ENCODE results near the gene CCDC171.

CCDC171 gene

GRCh38 chr9:15901572-15901971, 348.7 kb downstream of the CCDC171 start:
- no peak for DNase-seq

GRCh38 chr9:15909297-15909696, 356.5 kb downstream of the CCDC171 start:
- DNase-seq, result no peak

GRCh38 chr9:15915711-15916110, 362.9 kb downstream of the CCDC171 start:
- no peak for DNase-seq

- no peak for DNase-seq
These were observed 374.3 kb downstream of the CCDC171 start for GRCh38 chr9:15927161-15927560.

- no peak for DNase-seq
These were observed 382.9 kb downstream of the CCDC171 start for GRCh38 chr9:15935661-15936305.

GRCh38 chr9:15936306-15936921, 383.6 kb downstream of the CCDC171 start:
- DNase-seq, result no peak

- no peak for DNase-seq
These were observed 390.1 kb downstream of the CCDC171 start for GRCh38 chr9:15942831-15943424.

GRCh38 chr9:15944341-15944740, 391.5 kb downstream of the CCDC171 start:
- DNase-seq, result no peak

GRCh38 chr9:15959663-15960062, 406.8 kb downstream of the CCDC171 start:
- DNase-seq, result no peak

GRCh38 chr9:15961217-15961616, 408.4 kb downstream of the CCDC171 start:
- DNase-seq, result no peak

GRCh38 chr9:15965246-15965745, 412.5 kb downstream of the CCDC171 start:
- DNase-seq, result no peak

- no peak for DNase-seq
These were observed 413.6 kb downstream of the CCDC171 start for GRCh38 chr9:15966471-15966870.

GRCh38 chr9:15967068-15967467, 414.2 kb downstream of the CCDC171 start:
- DNase-seq, result no peak

GRCh38 chr9:15972760-15973159, 419.9 kb downstream of the CCDC171 start:
- no peak for DNase-seq

GRCh38 chr9:15975101-15975778, 422.4 kb downstream of the CCDC171 start:
- DNase-seq, result no peak

- no peak for DNase-seq
These were observed 424.6 kb downstream of the CCDC171 start for GRCh38 chr9:15977438-15977837.

GRCh38 chr9:15982182-15982581, 429.3 kb downstream of the CCDC171 start:
- DNase-seq, result no peak

GRCh38 chr9:15999422-16000339, 446.8 kb downstream of the CCDC171 start:
- DNase-seq, result no peak

- no peak for DNase-seq
These were observed 448.0 kb downstream of the CCDC171 start for GRCh38 chr9:16000811-16001210.

GRCh38 chr9:16001856-16002255, 449.0 kb downstream of the CCDC171 start:
- DNase-seq, result no peak

GRCh38 chr9:16002816-16003215, 450.0 kb downstream of the CCDC171 start:
- no peak for DNase-seq

GRCh38 chr9:16003785-16004184, 450.9 kb downstream of the CCDC171 start:
- no peak for DNase-seq

GRCh38 chr9:16004613-16005012, 451.8 kb downstream of the CCDC171 start:
- DNase-seq, result no peak

Data from activated CD4-positive, alpha-beta T cell treated with anti-CD3 and anti-CD28 coated beads for 1 hour (primary cell).